ENCODE results near the gene LYPD1.
A peak's percentile ranks its signal among the peaks of the same experiment; 100 is the strongest.
"Not testable (repeated sequence)": the region's sequence is repeated elsewhere in the genome, so short reads cannot be mapped to it uniquely, and the experiment has no call there.

The LYPD1 gene

DNA sequence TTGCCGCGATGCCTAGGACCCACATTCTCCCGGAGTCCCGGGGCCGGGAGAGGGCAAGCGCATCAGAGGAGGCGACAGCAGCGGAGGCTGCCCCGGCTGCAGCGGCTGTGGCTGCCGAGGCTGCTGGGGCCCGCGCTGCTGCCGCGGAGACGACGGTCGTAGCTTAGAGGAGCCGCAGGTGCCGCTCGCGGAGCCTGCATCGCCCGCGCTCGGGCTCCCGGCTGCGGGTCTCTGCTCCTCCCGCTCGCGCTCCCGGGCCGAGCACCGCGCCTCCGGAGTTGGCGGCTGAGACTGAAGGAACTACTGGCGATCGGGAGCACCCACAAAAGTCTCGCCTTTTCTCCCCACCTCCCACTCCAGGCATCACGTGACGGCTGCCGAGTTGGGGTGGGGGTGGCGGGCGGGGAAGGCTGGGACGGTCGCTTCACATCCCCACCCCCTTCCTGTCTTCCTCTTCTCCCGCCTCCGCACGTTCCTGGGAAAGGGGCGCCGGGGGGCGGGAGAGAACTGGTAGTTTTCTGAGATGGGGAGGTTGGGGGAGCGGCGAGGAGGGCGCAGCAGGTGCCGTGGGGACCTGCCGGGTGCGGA, at the start of gene LYPD1:
Gene LYPD1, minus strand, starts transcription at position 298 of the 588 bp plus-strand sequence. Its CDS starts 273 bp downstream, at position 25.
- ChIA-PET POLR2A (no interaction called here), CTCF (interaction anchor here (1.2 kb wide), 1 partner anchor 1174 kb away, joined by 3 read pairs; no protein-coding TSS in a partner anchor)
- DNase-seq (ENCODE audit: low read depth, low spot score) = no peak
- H3K4me3 ChIP-seq (ENCODE audit: low read depth, low read length) = peak within 1 kb of the TSS; percentile 66
- TF ChIP-seq CTCF (IDR thresholded peaks at IDR 0.05; ENCODE audit: insufficient read depth, low read length, missing control alignments) = no peak

DNA sequence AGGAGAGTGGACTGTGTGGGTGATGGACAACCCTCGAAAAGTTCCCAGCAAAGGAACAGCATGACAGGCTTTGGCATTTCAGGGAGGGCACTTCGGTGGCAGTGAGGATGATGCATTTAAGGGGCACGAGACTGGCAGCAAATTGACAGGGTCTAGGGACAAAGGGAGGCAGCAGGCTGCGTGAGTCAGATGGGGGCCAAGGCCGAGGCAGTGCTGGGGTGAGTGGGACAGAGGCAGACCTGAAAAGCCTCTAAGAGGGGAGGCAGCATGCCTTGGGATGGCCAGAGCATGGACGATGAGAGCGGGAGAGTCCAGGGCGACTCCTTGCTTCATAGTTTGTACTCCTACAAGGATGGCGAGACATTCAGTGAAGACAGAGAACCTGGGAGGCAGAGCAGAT, 49.5 kb upstream of the LYPD1 start:
- CTCF ChIA-PET = no interaction called here
- no peak for TF ChIP-seq CTCF (IDR thresholded peaks at IDR 0.05; ENCODE audit: insufficient read depth, low read length, missing control alignments)
- no peak overlapping the region for H3K4me3 ChIP-seq (ENCODE audit: low read depth, low read length)
- POLR2A ChIA-PET = no interaction called here
- no peak for DNase-seq (ENCODE audit: low read depth, low spot score)

DNA sequence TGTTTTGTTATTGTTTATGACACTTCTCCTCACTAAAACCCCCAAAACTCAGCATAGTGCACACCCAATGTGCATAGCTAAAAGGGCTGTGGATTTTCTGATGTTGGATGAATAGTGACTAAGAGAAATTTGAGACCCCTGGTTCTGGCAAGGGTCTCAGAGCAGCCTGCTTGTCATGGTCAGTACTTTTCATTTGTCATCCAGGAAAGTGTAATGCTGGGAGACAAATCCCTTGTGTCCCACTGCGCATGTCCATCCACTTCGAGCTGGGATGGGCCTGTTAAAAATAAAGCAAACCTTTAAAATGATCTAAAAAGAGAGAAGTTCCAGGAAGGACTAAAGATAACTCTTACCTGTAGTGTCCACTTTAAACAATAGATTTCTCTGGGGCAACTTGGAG, 46.9 kb upstream of the LYPD1 start:
- H3K4me3 ChIP-seq (ENCODE audit: low read depth, low read length) = no peak overlapping the region

DNA sequence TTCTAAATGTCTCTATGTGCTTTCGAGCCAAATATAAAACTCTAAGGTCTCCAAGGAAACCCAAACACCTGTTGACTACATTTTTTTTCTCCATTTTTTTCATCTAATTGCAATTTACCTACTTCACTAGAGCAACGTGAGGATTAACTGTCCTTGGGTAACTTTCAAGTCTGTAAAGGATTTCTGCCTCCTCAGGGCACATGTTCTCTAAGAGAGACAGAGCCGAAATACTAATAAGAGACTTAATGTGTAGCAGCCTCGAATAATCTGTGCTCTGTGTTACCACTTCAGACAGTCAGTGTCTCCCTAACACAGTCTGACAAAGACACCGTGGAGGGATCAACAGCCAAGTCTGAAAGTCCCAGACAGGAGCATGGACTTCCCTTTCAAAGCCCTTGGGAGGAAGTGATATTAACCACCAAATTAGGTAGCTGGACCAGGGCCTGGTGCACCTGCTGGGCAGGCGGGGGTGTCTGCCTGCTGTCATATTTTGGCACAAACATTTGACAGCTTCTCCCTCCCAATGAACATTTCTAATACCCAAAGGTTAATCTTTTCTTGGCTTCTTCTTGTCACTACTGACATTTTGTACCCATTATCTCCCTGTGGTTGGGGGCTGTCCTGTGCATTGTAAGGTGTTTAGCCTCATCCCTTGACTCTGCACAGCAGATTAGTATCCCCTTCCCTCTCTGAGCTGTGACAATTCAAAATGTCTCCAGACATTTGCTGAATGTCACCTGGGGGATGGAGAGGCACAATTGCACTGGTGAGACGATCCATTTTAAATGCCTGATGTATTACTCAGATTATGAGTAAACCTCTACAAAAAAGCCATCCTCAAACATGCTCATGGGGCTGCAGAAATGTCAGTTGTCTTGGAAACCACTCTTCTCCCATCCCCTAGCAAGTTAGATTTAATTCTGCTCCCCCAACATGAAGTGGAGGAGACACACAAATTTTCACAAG, 45.7 kb upstream of the LYPD1 start:
- ChIA-PET POLR2A (no interaction called here), CTCF (no interaction called here)
- no peak overlapping the region for H3K4me3 ChIP-seq (ENCODE audit: low read depth, low read length)
- DNase-seq (ENCODE audit: low read depth, low spot score) = no peak
- TF ChIP-seq CTCF (IDR thresholded peaks at IDR 0.05; ENCODE audit: insufficient read depth, low read length, missing control alignments) = no peak

More for the DNA sequence above, 46.9 kb upstream of the LYPD1 start:
- no peak for DNase-seq (ENCODE audit: low read depth, low spot score)
- ChIA-PET CTCF (no interaction called here), POLR2A (no interaction called here)
- TF ChIP-seq CTCF (IDR thresholded peaks at IDR 0.05; ENCODE audit: insufficient read depth, low read length, missing control alignments) = no peak

GRCh38 chr2:132703396-132703795, 33.4 kb upstream of the LYPD1 start:
- no peak overlapping the region for H3K4me3 ChIP-seq (ENCODE audit: low read depth, low read length)
- TF ChIP-seq CTCF (IDR thresholded peaks at IDR 0.05; ENCODE audit: insufficient read depth, low read length, missing control alignments) = no peak
- ChIA-PET POLR2A (no interaction called here), CTCF (no interaction called here)
- DNase-seq (ENCODE audit: low read depth, low spot score) = no peak

- POLR2A ChIA-PET = interaction anchor here (0.6 kb wide), 1 partner anchor 428 kb away, joined by 3 read pairs; no protein-coding TSS in a partner anchor
- CTCF ChIA-PET = no interaction called here
- TF ChIP-seq CTCF (IDR thresholded peaks at IDR 0.05; ENCODE audit: insufficient read depth, low read length, missing control alignments) = no peak
- no peak for DNase-seq (ENCODE audit: low read depth, low spot score)
- H3K4me3 ChIP-seq (ENCODE audit: low read depth, low read length) = no peak overlapping the region
Observed at GRCh38 chr2:132701810-132702209, 31.8 kb upstream of the LYPD1 start.

- DNase-seq (ENCODE audit: low read depth, low spot score); CTCF ChIA-PET; POLR2A ChIA-PET; H3K4me3 ChIP-seq (ENCODE audit: low read depth, low read length): not testable (repeated sequence)
Observed at GRCh38 chr2:132699802-132700201, 29.8 kb upstream of the LYPD1 start.

GRCh38 chr2:132698347-132698746, 28.3 kb upstream of the LYPD1 start:
- DNase-seq (ENCODE audit: low read depth, low spot score); POLR2A ChIA-PET; CTCF ChIA-PET; H3K4me3 ChIP-seq (ENCODE audit: low read depth, low read length): not testable (repeated sequence)

Data from AG04449 (cell line).